ENCODE results near the gene RNF175. TPM values are rescaled to one million over a fixed set of nuclear protein-coding genes. Genes with fewer than 3 reads are reported as not detected.

Gene RNF175
- polyA plus RNA-seq, 1 experiment, result not detected

GRCh38 chr4:153728660-153729059, 31.2 kb downstream of the RNF175 start:
- no peak overlapping the region for H3K4me3 ChIP-seq (ENCODE audit: low read depth, low read length)

DNA sequence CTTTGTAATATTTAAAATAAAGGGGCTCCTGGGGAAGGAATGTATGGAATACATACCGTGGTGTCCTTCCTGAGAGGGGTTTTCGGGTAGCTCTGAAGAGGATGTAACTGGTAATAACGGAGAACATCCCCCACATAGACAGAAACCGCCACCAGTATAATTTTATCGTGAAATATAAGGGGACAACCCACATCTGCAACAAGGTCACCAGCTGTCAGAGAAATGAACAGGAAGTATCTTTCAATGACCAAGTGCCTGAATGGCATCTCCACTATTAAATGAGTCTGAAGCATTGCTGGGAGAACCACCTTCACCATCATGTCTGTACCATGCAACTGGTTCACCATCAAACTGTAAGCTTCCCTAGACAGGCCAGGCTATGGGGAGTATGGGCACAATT, 31.7 kb downstream of the RNF175 start:
- H3K27me3 ChIP-seq (ENCODE audit: control insufficient read depth, insufficient read depth, low read length), result no peaks in the 10 kb centered on the region
- CTCF ChIA-PET, result no interaction called here
- H3K27ac ChIP-seq (ENCODE audit: low read depth, low read length), result no peak overlapping the region
- TF ChIP-seq CTCF (IDR thresholded peaks at IDR 0.05; ENCODE audit: low read depth, low read length), result no peak
- POLR2A ChIA-PET, result no interaction called here
- H3K4me3 ChIP-seq (ENCODE audit: low read depth, low read length), result no peak overlapping the region
- no peaks in the 10 kb centered on the region for H3K9me3 ChIP-seq (ENCODE audit: control insufficient read depth, insufficient read depth, low read length)
- DNase-seq (ENCODE audit: low read depth, low spot score), result no peak

More at GRCh38 chr4:153728660-153729059, 31.2 kb downstream of the RNF175 start:
- POLR2A ChIA-PET, result no interaction called here
- no peak for TF ChIP-seq CTCF (IDR thresholded peaks at IDR 0.05; ENCODE audit: low read depth, low read length)
- CTCF ChIA-PET, result no interaction called here
- H3K9me3 ChIP-seq (ENCODE audit: control insufficient read depth, insufficient read depth, low read length), result no peaks in the 10 kb centered on the region
- no peak for DNase-seq (ENCODE audit: low read depth, low spot score)
- no peak overlapping the region for H3K27ac ChIP-seq (ENCODE audit: low read depth, low read length)
- H3K27me3 ChIP-seq (ENCODE audit: control insufficient read depth, insufficient read depth, low read length), result no peaks in the 10 kb centered on the region

- no peaks in the 10 kb centered on the region for H3K27me3 ChIP-seq (ENCODE audit: control insufficient read depth, insufficient read depth, low read length)
- no peak for DNase-seq (ENCODE audit: low read depth, low spot score)
- TF ChIP-seq CTCF (IDR thresholded peaks at IDR 0.05; ENCODE audit: low read depth, low read length), result no peak
- no peak overlapping the region for H3K4me3 ChIP-seq (ENCODE audit: low read depth, low read length)
- no peak overlapping the region for H3K27ac ChIP-seq (ENCODE audit: low read depth, low read length)
- H3K9me3 ChIP-seq (ENCODE audit: control insufficient read depth, insufficient read depth, low read length), result no peaks in the 10 kb centered on the region
- ChIA-PET POLR2A (no interaction called here), CTCF (no interaction called here)
Observed at GRCh38 chr4:153725831-153726154, 34.0 kb downstream of the RNF175 start.

DNA sequence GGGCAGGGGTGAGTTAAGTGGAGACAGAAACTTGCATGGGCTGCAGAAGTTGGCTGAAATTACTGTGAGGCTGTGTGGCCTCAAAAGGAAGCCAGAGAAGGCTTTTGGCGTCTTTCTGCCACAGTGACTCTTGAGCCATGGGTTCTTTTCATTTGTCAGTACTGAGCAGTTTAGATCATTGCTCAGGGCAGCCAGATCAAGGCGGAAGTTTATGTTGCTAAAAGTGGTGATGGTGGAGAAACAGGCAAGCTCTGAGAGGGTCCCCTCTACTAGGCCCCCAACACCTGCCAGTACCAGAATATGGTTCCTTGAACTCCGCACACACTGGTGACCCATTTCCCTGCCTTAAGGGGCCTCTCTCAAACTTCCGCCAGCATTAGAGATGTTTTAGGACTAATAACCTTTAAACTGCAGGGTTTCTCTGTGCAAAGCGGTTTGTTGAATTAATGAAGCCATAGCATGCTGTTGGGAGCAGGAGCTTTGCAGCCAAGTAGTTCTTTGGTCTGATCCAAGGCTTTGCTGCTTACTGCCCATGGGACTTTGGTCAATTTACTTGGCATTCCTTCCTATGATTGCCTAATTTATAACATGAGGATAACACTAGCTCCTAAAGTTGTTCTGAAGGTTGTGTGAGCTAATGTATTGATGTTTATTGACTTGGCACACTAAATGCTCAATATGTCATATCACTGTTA, 34.5 kb downstream of the RNF175 start:
- Histone ChIP-seq H3K27ac (ENCODE audit: low read depth, low read length) (no peak overlapping the region), H3K4me3 (ENCODE audit: low read depth, low read length) (no peak overlapping the region), H3K9me3 (ENCODE audit: control insufficient read depth, insufficient read depth, low read length) (no peaks in the 10 kb centered on the region), H3K27me3 (ENCODE audit: control insufficient read depth, insufficient read depth, low read length) (no peaks in the 10 kb centered on the region)
- no peak for TF ChIP-seq CTCF (IDR thresholded peaks at IDR 0.05; ENCODE audit: low read depth, low read length)
- DNase-seq (ENCODE audit: low read depth, low spot score), result no peak
- CTCF ChIA-PET, result no interaction called here
- POLR2A ChIA-PET, result no interaction called here

- H3K4me3 ChIP-seq (ENCODE audit: low read depth, low read length), result no peak overlapping the region
- DNase-seq (ENCODE audit: low read depth, low spot score), result no peak
- no peak for TF ChIP-seq CTCF (IDR thresholded peaks at IDR 0.05; ENCODE audit: low read depth, low read length)
- no peak overlapping the region for H3K27ac ChIP-seq (ENCODE audit: low read depth, low read length)
- POLR2A ChIA-PET, result no interaction called here
- no peaks in the 10 kb centered on the region for H3K9me3 ChIP-seq (ENCODE audit: control insufficient read depth, insufficient read depth, low read length)
- CTCF ChIA-PET, result no interaction called here
- no peaks in the 10 kb centered on the region for H3K27me3 ChIP-seq (ENCODE audit: control insufficient read depth, insufficient read depth, low read length)
Observed at GRCh38 chr4:153724606-153725005, 35.2 kb downstream of the RNF175 start.

Measured in AG04450 (cell line).